Fibroblast of skin of left quadriceps (primary cell): ENCODE results near the gene PARVB.

Experiments used
- DNase-seq, 2 experiments: peaks; one replicate each; pipeline ENCODE4 v3.0.0-alpha.2; 2013; ENCODE audit warnings: low read depth in 2 of 2

The PARVB gene

DNA sequence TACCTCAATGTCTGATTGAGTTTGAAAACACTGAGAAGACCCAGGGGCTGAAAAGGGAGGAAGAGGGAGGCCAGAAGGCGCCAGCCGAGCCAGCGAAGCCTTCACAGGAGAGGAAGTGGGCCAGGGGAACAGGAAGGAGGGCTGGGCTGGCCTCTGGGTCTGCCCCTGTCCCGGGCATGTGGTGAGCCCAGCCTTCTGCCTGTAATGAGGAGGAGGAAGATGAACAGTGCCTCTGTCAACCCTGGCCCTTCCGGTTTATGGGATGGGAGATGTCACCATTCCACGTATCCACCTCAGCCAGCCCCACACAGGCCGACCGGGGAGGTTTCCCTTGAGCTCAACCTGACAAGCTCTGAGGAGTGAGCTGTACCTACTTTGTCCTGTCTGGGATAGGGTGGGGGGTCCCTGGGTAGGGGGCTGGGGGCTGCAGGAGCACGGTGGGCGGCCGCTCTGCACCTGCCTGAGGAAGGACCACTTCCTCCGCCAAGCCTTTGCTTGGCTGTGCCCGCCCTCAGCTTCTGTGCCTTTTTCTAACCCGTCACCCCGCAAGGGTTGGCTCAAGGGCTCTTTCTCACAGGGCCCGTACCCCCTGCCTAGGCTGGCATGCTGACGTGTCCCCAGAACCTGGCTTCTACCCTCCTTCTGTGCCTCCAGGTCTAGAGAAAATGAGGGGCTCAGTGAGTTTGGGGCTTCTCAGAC is 158.6 kb downstream of the PARVB start:
- no peak for DNase-seq

DNA sequence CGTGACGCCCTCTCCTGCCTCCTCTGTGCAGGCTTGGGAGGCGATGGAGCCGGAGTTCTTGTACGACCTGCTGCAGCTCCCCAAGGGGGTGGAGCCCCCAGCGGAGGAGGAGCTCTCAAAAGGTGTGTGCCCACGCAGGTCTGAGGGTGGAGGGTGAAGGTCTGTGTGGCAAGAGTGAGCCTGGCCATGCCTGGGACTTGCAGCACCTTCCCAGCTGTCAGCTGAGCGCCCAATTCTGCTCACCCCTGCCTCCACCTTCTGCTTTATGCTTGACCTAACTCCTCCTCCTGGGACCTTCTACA is 159.1 kb downstream of the PARVB start:
- no peak for DNase-seq

DNA sequence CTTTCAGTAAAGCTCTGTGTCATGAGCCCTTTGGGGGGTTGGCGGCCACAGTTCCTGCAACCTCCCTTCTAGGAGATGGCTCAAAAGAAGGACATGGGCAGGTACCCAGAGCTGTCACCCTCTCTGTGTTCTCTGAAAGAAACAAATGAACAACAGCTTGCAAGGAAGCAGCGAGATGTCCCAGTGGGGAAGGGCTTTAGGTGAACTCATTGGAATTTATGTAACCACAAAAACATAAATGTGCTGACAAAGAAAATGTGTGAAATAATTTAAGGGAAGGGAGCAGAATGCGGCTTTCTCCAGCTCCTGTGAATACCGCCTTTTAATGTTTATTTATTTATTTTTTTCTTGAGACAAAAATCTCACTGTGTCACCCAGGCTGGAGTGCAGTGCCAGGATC is 159.9 kb downstream of the PARVB start:
- no peak for DNase-seq

- no peak for DNase-seq
Observed at GRCh38 chr22:44185237-44186120, 161.4 kb downstream of the PARVB start.

DNA sequence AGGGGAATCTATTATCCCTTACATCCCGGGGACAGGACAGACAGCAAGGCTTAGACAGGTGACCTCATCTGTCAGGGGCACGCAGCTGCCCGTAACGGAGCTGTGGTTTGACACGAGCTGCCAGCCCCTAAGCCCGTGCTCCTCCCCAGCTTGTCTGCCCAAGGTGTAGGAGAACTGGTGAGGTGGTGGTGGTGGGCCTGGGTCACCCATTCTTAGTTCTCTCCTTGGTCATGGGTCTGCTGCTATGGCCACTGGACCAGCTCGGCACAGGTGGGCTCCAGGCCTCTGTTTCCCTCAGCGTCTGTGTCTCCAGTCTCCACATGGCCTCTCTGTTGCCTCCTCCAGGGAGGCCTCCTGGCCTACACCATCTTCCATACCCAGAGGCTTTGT is 162.0 kb downstream of the PARVB start:
- DNase-seq = no peak

DNA sequence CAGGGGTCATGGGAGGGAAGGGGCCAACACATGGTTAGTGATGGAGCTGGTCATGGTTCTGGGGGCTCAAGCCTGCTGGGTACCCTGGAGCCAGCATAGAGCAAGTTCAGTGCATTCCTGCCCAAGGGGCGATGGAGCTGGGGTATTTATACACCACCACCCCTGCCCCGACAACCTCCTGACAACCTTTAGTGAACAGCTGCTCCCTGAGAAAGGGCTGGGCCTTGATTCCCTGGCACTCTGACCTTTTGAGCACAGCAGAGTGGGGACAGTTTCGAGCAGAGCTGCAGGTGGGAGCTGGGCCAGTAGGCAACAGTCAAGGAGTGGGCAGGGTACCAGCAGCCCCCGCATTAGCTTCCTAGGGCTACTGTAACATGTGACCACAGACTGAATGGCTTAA is 162.6 kb downstream of the PARVB start:
- no peak for DNase-seq

DNA sequence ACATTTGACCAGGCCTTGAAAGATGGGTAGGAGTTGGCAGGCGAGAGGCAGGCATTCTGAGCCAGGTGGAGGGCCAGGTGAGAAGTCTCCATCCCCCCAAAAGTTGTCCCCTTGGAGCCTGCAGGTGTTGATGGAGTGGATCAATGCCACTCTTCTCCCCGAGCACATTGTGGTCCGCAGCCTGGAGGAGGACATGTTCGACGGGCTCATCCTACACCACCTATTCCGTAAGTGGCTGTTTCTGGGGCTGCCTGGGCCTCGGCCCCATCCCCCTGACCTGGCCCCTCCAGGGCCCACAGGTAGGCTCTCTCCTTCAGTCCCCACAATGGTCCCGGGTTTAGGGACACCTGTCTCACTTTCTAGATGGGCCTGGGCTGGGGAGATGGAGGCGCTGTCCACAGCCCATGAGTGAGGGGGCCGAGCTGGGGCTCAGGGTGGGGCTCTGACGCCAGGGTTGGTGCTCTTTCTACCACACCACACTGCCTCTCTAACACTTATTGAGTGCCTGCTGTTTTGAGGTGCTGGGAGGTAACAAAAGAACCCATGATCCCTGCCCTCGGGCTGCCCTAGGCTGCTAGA is 163.6 kb downstream of the PARVB start:
- DNase-seq = no peak

GRCh38 chr22:44188316-44188715 is 164.2 kb downstream of the PARVB start:
- no peak for DNase-seq

- DNase-seq = no peak
Observed at GRCh38 chr22:44188986-44189630, 165.0 kb downstream of the PARVB start.

GRCh38 chr22:44190381-44190976 is 166.4 kb downstream of the PARVB start:
- DNase-seq = no peak

GRCh38 chr22:44191036-44191454 is 166.9 kb downstream of the PARVB start:
- no peak for DNase-seq

- DNase-seq = no peak
Observed at GRCh38 chr22:44192098-44192815, 168.2 kb downstream of the PARVB start.

DNA sequence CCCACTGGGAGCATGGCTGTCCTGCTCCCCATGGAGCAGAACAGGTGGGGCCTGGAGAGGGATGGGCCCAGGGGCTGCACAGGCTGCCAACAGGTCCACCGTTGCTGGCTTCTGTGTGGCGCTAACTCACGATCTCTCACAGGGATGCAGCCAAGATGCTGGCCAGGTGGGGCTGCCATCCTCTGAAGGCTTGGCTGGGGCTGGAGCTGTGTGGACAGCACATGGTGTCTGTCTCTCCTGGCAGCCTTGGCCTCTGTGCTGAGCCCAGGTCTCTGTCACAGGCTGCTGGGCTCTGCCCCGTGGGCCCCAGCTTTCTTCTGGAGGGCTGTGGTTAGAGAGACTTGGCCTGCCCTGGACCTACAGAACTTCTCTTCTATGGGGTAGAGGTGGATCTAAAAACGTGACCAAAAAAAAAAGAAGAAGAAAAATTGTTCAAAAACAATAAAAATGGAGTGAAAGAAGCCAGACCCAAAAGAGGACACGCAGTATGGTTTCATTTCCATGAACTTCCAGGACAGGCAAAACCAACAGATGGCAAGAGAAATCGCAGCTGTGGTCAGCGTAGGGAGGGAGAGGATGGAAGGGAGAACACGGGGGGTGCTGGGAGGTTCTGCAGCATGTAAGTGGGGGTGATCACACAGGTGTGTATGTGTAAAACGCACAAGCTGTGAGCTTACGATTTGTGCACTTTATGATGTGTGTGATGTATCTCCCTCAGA is 168.9 kb downstream of the PARVB start:
- no peak for DNase-seq

GRCh38 chr22:44193535-44193891 is 169.4 kb downstream of the PARVB start:
- DNase-seq = no peak

DNA sequence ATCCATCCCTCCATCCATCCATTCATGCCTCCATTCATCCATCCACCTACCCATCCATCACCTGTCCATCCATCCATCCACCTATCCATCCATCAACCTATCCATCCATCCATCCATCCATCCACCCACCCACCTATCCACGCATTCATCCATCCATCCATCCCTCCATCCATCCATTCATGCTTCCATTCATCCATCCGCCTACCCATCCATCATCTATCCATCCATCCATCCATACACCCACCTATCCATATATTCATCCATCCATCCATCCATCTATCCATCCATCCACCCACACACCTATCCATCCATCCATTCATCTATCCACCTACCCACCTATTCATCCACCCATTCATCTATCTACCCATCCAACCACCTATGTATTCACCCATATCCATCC is 170.5 kb downstream of the PARVB start:
- no peak for DNase-seq

DNA sequence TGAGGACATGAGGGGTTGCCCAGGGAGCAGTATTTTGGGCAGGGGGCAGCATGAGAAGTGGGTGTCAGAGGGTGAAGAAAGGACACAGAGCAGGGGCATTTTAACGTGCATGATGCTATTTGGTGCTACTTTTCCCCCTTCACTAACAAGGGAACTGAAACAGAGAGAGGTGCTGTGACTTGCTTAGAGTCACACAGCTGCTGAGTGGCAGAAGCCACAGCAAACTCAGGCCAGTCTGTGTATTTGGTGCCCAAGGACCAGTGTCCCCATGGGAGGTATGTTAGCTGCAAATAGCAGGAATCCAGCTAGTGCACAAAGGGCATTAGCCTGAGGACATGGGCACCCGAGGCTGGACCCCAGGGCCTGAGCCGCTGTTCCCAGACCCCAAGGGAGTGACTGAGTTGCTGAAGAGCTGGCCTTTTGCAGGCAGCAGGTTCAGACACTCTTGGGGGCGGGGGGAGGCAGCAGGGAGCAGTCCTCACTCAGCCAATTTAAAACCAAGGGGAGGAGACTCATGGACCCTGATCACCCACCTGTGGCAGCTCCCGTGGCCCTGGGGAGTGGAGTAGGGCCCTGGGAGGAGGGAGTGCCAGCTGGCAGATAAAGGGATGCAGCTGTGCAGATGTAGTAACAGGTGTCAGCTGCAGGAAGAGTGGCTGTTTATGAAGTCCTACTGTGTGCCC is 171.2 kb downstream of the PARVB start:
- no peak for DNase-seq

GRCh38 chr22:44196241-44196640 is 172.1 kb downstream of the PARVB start:
- no peak for DNase-seq

GRCh38 chr22:44196731-44197131 is 172.6 kb downstream of the PARVB start:
- DNase-seq = no peak

DNA sequence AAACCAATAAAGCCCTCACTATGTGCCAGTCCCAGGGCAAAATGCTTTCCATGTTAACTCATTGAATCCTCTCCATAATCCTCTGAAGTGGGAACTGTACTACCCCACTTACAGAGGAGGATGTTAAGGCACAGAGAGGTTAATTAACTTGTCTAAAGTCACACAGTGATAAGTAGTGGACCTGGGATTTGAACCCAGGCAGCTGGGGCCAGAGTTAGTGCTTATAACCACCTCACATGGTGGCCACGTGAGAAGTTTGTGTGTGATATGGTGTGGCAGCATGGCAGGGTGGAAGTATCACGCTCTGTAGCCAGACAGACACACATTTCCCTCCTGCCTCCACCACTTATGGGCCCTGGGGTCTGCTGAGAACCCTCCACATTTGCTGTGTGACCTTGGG is 173.2 kb downstream of the PARVB start:
- DNase-seq = no peak

GRCh38 chr22:44199164-44199563 is 175.1 kb downstream of the PARVB start:
- DNase-seq = no peak
